Activated naive CD4-positive, alpha-beta T cell treated with anti-CD3 and anti-CD28 coated beads, Interleukin-2, amount 50 U/mL, for 24 hours (primary cell): ENCODE measurements around the gene RTRAF.
A peak's percentile ranks its signal among the peaks of the same experiment; 100 is the strongest.

ENCODE experiments used
- H3K27ac Mint-ChIP-seq: one replicate; pipeline ENCODE4 v1.8.0; 2021; ENCODE audit warnings: mild to moderate bottlenecking, mixed read lengths
- H3K27me3 Mint-ChIP-seq: one replicate; pipeline ENCODE4 v1.8.0; 2021; ENCODE audit warnings: mixed read lengths
- H3K36me3 Mint-ChIP-seq: one replicate; pipeline ENCODE4 v1.8.0; 2021; ENCODE audit warnings: mixed read lengths
- H3K4me1 Mint-ChIP-seq: one replicate; pipeline ENCODE4 v1.8.0; 2021; ENCODE audit warnings: mixed read lengths
- H3K4me3 Mint-ChIP-seq: one replicate; pipeline ENCODE4 v1.8.0; 2021; ENCODE audit warnings: mild to moderate bottlenecking, mixed read lengths
- H3K9me3 Mint-ChIP-seq: one replicate; pipeline ENCODE4 v1.8.0; 2021; ENCODE audit warnings: mixed read lengths

The RTRAF gene

GRCh38 chr14:51978681-51979085 lies 10.7 kb upstream of the RTRAF start:
- no peak overlapping the region for H3K4me3 Mint-ChIP-seq
- H3K9me3 Mint-ChIP-seq, result no peaks in the 10 kb centered on the region
- no peaks in the 10 kb centered on the region for H3K36me3 Mint-ChIP-seq
- no peak overlapping the region for H3K27ac Mint-ChIP-seq
- no peaks in the 10 kb centered on the region for H3K27me3 Mint-ChIP-seq
- peaks cover 6% of the 10 kb centered on the region for H3K4me1 Mint-ChIP-seq

GRCh38 chr14:51979088-51979709 lies 10.1 kb upstream of the RTRAF start:
- Mint-ChIP-seq H3K27me3 (no peaks in the 10 kb centered on the region), H3K27ac (peak overlapping the region; percentile 47), H3K4me1 (peaks cover 6% of the 10 kb centered on the region), H3K9me3 (no peaks in the 10 kb centered on the region), H3K4me3 (no peak overlapping the region), H3K36me3 (no peaks in the 10 kb centered on the region)

GRCh38 chr14:51981218-51981854 lies 8.0 kb upstream of the RTRAF start:
- peaks cover 6% of the 10 kb centered on the region for H3K4me1 Mint-ChIP-seq
- H3K27ac Mint-ChIP-seq, result no peak overlapping the region
- H3K27me3 Mint-ChIP-seq, result no peaks in the 10 kb centered on the region
- H3K36me3 Mint-ChIP-seq, result no peaks in the 10 kb centered on the region
- H3K4me3 Mint-ChIP-seq, result no peak overlapping the region
- no peaks in the 10 kb centered on the region for H3K9me3 Mint-ChIP-seq

DNA sequence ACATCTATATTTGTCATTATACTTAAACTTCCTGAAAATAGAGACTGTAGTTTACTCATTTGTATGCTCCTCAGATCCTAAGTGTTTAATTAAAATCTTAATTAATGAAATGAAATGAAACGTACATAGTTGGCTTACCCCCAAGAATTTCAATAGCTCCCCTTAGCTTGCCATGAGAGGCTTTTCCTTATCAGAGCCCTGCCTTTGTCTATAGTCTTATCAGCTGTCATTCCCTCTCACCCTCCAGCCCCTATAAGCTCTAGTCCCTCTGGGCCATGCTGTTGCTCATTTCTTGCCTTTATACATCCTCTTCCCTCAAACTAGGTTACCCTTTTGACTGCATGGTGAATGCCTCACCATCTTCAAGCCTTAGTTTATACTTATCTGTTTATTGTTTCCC lies 1.1 kb upstream of the RTRAF start:
- Mint-ChIP-seq H3K27me3 (no peaks in the 10 kb centered on the region), H3K27ac (peak overlapping the region; percentile 86), H3K9me3 (no peaks in the 10 kb centered on the region), H3K4me3 (peak overlapping the region; percentile 98), H3K4me1 (peaks cover 31% of the 10 kb centered on the region), H3K36me3 (peaks cover 7% of the 10 kb centered on the region)

- no peaks in the 10 kb centered on the region for H3K27me3 Mint-ChIP-seq
- H3K9me3 Mint-ChIP-seq, result no peaks in the 10 kb centered on the region
- peak overlapping the region; percentile 98 for H3K4me3 Mint-ChIP-seq
- H3K36me3 Mint-ChIP-seq, result peaks cover 15% of the 10 kb centered on the region
- peaks cover 46% of the 10 kb centered on the region for H3K4me1 Mint-ChIP-seq
- H3K27ac Mint-ChIP-seq, result peak overlapping the region; percentile 99
These were observed 1.1 kb downstream of the RTRAF start for GRCh38 chr14:51990488-51990887.

DNA sequence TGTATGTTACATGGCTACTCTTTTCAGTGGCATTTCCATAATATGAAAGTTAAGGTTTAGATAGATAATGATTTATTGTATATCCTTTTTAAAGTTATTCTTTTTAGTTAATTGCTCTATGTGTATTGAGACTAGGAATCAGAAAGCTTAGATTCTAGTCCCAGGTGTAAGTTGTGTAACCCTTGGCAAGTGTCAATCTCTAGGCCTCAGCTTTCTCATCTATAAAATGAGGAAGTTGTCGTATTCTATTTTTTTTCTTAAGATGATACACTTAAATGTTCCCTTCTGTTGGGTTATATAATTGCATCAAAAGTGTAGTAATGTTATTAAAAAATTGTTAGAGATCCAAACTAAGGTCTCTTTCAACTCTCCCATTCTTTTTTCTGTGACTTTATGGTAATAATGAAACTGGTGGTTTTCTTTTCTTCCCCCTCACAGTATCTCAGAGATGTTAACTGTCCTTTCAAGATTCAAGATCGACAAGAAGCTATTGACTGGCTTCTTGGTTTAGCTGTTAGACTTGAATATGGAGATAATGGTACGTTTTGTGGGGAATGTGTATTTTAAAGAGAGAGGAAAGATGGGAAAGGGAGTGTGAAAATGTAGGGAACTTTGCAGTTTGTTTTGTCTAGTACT lies 4.1 kb downstream of the RTRAF start:
- Mint-ChIP-seq H3K4me1 (peaks cover 59% of the 10 kb centered on the region), H3K9me3 (no peaks in the 10 kb centered on the region), H3K27me3 (no peaks in the 10 kb centered on the region), H3K27ac (no peak overlapping the region), H3K36me3 (peaks cover 19% of the 10 kb centered on the region), H3K4me3 (peak overlapping the region; percentile 7)

GRCh38 chr14:51996148-51996746 lies 6.9 kb downstream of the RTRAF start:
- Mint-ChIP-seq H3K36me3 (peaks cover 19% of the 10 kb centered on the region), H3K4me1 (peaks cover 50% of the 10 kb centered on the region), H3K9me3 (no peaks in the 10 kb centered on the region), H3K27me3 (no peaks in the 10 kb centered on the region), H3K27ac (no peak overlapping the region), H3K4me3 (no peak overlapping the region)

DNA sequence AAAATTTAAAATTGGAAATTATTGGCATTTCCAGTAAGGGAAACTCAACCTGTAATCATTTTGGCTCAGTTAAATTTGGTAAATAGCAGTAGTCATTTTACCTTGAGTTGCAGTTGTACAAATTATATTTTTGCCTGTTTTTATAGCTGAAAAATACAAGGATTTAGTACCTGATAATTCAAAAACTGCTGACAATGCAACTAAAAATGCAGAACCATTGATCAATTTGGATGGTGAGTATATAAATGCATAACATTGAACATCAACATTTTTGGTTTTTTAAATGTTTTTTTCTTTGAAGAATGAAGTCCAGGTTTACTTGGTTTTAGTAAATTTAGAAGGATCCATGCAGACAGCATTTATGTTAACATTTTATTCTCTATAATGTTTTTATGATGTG lies 9.0 kb downstream of the RTRAF start:
- peaks cover 21% of the 10 kb centered on the region for H3K36me3 Mint-ChIP-seq
- no peak overlapping the region for H3K4me3 Mint-ChIP-seq

GRCh38 chr14:51999084-51999483 lies 9.7 kb downstream of the RTRAF start:
- no peaks in the 10 kb centered on the region for H3K9me3 Mint-ChIP-seq
- peaks cover 30% of the 10 kb centered on the region for H3K4me1 Mint-ChIP-seq
- peak overlapping the region; percentile 2 for H3K27ac Mint-ChIP-seq
- no peak overlapping the region for H3K4me3 Mint-ChIP-seq
- H3K27me3 Mint-ChIP-seq, result no peaks in the 10 kb centered on the region
- H3K36me3 Mint-ChIP-seq, result peaks cover 18% of the 10 kb centered on the region

More for the DNA sequence above, 9.0 kb downstream of the RTRAF start:
- no peak overlapping the region for H3K27ac Mint-ChIP-seq
- no peaks in the 10 kb centered on the region for H3K27me3 Mint-ChIP-seq
- no peaks in the 10 kb centered on the region for H3K9me3 Mint-ChIP-seq
- peaks cover 37% of the 10 kb centered on the region for H3K4me1 Mint-ChIP-seq

- no peaks in the 10 kb centered on the region for H3K9me3 Mint-ChIP-seq
- H3K4me1 Mint-ChIP-seq, result peaks cover 23% of the 10 kb centered on the region
- H3K4me3 Mint-ChIP-seq, result no peak overlapping the region
- no peaks in the 10 kb centered on the region for H3K27me3 Mint-ChIP-seq
- no peak overlapping the region for H3K27ac Mint-ChIP-seq
- H3K36me3 Mint-ChIP-seq, result peaks cover 16% of the 10 kb centered on the region
These were observed 10.8 kb downstream of the RTRAF start for GRCh38 chr14:52000019-52000582.

DNA sequence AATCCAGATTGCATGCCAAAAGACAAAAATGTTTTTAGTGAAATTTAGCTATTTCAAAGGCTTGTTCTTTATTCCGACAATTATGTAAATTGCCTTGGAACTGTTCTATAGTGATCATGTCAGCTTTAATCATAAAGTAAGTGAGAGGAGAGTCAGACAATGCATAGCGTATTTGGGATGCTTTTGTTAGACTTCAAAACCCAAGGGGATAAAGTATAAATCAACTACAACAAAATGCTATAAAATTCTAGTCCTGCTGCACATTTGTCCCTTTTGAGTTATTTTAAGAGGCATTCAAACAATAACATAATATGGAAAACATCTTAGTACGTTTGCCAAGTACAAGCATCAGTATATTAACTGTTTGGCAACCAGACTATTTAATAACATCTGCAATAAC lies 11.3 kb downstream of the RTRAF start:
- Mint-ChIP-seq H3K27ac (no peak overlapping the region), H3K36me3 (peaks cover 21% of the 10 kb centered on the region), H3K9me3 (no peaks in the 10 kb centered on the region), H3K4me3 (no peak overlapping the region), H3K4me1 (peaks cover 22% of the 10 kb centered on the region), H3K27me3 (no peaks in the 10 kb centered on the region)

DNA sequence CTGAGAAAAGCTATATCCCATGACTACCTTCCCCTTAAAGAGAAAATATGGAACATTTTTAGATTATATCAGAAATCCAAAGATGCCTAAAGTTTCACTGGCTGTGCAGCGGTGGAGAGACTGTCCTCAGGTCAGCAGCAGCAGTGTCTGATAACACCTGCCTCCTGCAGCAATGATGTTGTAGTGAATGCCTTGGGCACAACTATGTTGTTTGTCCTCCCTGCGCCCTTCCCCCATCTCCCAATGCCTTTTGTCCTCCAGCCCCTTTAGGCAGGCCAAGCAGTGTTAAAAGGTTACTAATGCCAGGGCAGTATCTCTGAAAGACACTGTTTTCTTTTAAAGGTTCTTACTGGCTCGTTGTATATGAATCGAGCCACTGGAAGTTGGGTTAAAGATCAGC lies 13.2 kb downstream of the RTRAF start:
- no peak overlapping the region for H3K27ac Mint-ChIP-seq
- H3K9me3 Mint-ChIP-seq, result no peaks in the 10 kb centered on the region
- no peak overlapping the region for H3K4me3 Mint-ChIP-seq
- peaks cover 7% of the 10 kb centered on the region for H3K4me1 Mint-ChIP-seq
- peaks cover 24% of the 10 kb centered on the region for H3K36me3 Mint-ChIP-seq
- no peaks in the 10 kb centered on the region for H3K27me3 Mint-ChIP-seq

DNA sequence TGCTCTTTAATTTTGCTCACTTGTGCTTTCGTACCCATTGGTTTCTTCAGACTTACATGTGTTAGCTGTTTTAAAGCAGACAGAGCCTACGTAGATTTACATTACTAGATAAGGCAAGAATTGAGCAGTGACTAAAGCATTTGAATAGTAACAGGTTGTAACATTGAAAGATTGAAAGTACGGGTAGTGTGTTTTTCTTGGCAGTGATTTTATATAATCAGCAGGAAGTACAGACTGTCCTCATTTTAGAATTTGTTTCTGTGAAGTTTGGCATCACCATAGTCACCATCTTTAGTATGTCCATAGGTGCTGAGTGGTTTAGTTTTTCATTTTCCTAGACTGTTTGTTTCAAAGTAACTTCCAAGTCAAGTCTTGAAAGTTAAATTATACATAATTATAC lies 14.0 kb downstream of the RTRAF start:
- Mint-ChIP-seq H3K27ac (no peak overlapping the region), H3K4me1 (peaks cover 7% of the 10 kb centered on the region), H3K9me3 (no peaks in the 10 kb centered on the region), H3K27me3 (no peaks in the 10 kb centered on the region), H3K4me3 (no peak overlapping the region), H3K36me3 (peaks cover 28% of the 10 kb centered on the region)

- Mint-ChIP-seq H3K27me3 (no peaks in the 10 kb centered on the region), H3K36me3 (peaks cover 29% of the 10 kb centered on the region), H3K9me3 (no peaks in the 10 kb centered on the region), H3K4me3 (no peak overlapping the region), H3K4me1 (no peaks in the 10 kb centered on the region), H3K27ac (peak overlapping the region; percentile 35)
These were observed 16.3 kb downstream of the RTRAF start for GRCh38 chr14:52005625-52006024.

- no peaks in the 10 kb centered on the region for H3K4me1 Mint-ChIP-seq
- H3K27ac Mint-ChIP-seq, result peak overlapping the region; percentile 41
- no peaks in the 10 kb centered on the region for H3K9me3 Mint-ChIP-seq
- H3K4me3 Mint-ChIP-seq, result no peak overlapping the region
- H3K36me3 Mint-ChIP-seq, result peaks cover 27% of the 10 kb centered on the region
- H3K27me3 Mint-ChIP-seq, result no peaks in the 10 kb centered on the region
These were observed 17.0 kb downstream of the RTRAF start for GRCh38 chr14:52006361-52006760.

DNA sequence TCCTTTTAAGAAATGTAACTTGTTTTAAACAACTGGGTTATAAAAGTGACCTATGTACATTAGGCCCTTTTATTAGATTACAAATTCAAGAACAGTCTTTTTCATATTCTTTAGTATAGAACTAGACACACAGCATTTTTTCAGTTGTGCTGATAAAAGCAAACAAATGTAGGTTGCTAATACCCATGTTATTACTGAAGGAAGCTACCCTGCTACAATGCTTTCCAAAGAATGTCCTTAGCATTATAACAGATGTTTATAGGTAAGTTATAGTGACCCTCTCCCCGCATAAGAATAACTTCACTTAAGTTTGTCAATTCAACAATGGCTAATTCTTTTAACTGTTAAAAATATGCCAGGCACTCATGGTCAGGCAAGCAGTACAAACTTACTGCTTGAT lies 17.9 kb downstream of the RTRAF start:
- H3K4me1 Mint-ChIP-seq, result no peaks in the 10 kb centered on the region
- H3K9me3 Mint-ChIP-seq, result no peaks in the 10 kb centered on the region
- H3K4me3 Mint-ChIP-seq, result no peak overlapping the region
- H3K27ac Mint-ChIP-seq, result no peak overlapping the region
- peaks cover 26% of the 10 kb centered on the region for H3K36me3 Mint-ChIP-seq
- H3K27me3 Mint-ChIP-seq, result no peaks in the 10 kb centered on the region
